ENCODE data around the gene SPATA19.

SPATA19 gene

DNA sequence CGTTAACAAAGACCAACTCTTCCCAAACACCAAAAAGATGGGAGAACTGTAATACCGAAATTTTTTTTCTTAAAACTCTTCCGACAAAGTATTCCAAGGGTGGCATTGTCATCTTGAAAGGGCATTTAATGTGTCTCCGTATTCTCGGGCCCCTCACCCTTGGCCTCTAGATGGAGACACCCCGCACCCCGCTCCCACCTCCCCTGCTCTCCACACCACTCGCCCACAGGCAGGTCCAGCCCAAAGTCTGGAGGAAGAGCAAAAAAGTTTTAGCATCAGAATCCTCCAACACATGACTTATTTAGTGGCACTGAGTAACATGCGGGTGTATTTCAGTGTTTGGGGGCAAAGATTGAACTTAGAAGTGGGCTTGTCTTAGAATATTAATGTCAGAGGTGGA lies 20.7 kb downstream of the SPATA19 start:
- no peak for TF ChIP-seq CTCF (conservative IDR thresholded peaks at IDR 0.05; ENCODE audit: low read length)

GRCh38 chr11:133823614-133824013 lies 21.7 kb downstream of the SPATA19 start:
- no peak overlapping the region for H3K4me3 ChIP-seq (ENCODE audit: low read length)
- TF ChIP-seq CTCF (conservative IDR thresholded peaks at IDR 0.05; ENCODE audit: low read length): no peak
- no peak for DNase-seq (ENCODE audit: low read depth)

More for the DNA sequence above, 20.7 kb downstream of the SPATA19 start:
- H3K4me3 ChIP-seq (ENCODE audit: low read length): no peak overlapping the region
- DNase-seq (ENCODE audit: low read depth): no peak

GRCh38 chr11:133823211-133823610 lies 22.1 kb downstream of the SPATA19 start:
- TF ChIP-seq CTCF (conservative IDR thresholded peaks at IDR 0.05; ENCODE audit: low read length): no peak
- H3K4me3 ChIP-seq (ENCODE audit: low read length): no peak overlapping the region
- no peak for DNase-seq (ENCODE audit: low read depth)

DNA sequence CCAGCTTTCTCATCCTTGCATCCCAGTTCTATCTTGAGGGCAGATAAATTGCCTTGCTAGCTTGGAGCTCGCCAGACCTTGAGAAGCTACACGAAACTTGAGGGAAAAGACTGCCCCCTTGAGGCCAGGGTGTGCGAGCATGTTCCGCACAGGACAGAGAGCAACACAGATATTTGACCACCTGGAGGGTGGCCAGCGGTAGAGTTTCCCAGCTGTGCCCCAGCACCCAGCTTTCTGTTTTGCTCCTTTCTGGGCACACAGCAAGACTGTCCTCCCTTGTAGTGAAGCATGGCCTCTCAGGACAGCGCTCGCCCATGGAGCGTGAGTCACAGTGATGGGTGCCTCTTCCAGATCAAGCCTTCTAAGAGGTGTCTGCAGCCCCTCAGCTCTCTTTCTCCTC lies 23.5 kb downstream of the SPATA19 start:
- peak; percentile 13 for TF ChIP-seq CTCF (conservative IDR thresholded peaks at IDR 0.05; ENCODE audit: low read length)
- DNase-seq (ENCODE audit: low read depth): no peak
- H3K4me3 ChIP-seq (ENCODE audit: low read length): no peak overlapping the region

- no peak for TF ChIP-seq CTCF (conservative IDR thresholded peaks at IDR 0.05; ENCODE audit: low read length)
Measured at GRCh38 chr11:133819746-133820315, 25.5 kb downstream of the SPATA19 start.

GRCh38 chr11:133819114-133819513 lies 26.2 kb downstream of the SPATA19 start:
- H3K4me3 ChIP-seq (ENCODE audit: low read length): no peak overlapping the region
- TF ChIP-seq CTCF (conservative IDR thresholded peaks at IDR 0.05; ENCODE audit: low read length): no peak
- DNase-seq (ENCODE audit: low read depth): no peak

More at GRCh38 chr11:133819746-133820315, 25.5 kb downstream of the SPATA19 start:
- no peak overlapping the region for H3K4me3 ChIP-seq (ENCODE audit: low read length)
- no peak for DNase-seq (ENCODE audit: low read depth)

DNA sequence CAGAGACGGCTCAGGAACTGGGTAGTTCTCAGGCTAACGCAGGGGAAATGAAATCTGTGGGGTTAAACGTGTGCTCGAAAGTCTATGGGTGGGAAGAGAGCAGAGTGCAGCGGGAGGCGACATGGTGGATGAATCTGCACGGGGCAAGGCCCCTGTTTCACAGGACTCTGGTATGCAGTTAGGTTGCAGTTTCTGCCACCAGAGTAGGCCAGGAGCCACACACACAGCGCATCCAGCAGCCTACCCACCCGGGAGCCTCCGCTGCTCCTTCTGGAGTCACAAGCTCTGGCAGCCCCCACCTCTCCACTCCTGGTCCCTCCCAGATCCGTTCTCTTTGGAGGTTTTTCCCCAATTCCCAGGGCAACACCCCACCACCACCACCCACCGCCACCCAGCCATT lies 27.0 kb downstream of the SPATA19 start:
- no peak for DNase-seq (ENCODE audit: low read depth)
- no peak for TF ChIP-seq CTCF (conservative IDR thresholded peaks at IDR 0.05; ENCODE audit: low read length)
- H3K4me3 ChIP-seq (ENCODE audit: low read length): no peak overlapping the region
